Measurements from ENCODE around the gene OMA1. TPM values are rescaled to one million over a fixed set of nuclear protein-coding genes. Genes with fewer than 3 reads are reported as not detected.
"Not testable (repeated sequence)": the region's sequence is repeated elsewhere in the genome, so short reads cannot be mapped to it uniquely, and the experiment has no call there.

The OMA1 gene
- total RNA-seq, 1 donor = 30.7 TPM

DNA sequence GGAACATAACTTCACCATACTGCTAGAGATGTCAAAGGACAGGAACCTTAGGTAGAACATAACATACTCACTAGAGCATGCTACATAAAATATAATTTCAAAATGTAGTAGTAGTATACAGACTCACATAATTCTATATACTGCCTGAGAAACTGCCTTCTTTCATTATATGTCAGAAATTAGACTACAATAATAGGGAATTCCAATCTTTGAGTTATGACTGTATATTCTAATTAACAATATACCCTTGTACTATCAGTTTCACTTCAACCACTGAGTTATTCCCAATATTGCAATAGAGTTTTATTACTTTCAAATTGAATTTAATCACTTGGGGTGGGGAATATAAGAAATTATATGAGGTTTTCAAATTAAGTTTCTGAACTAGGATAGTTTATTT lies 44.0 kb downstream of the OMA1 start:
- DNase-seq (ENCODE audit: low read depth) = no peak
- TF ChIP-seq, protein P1, sequence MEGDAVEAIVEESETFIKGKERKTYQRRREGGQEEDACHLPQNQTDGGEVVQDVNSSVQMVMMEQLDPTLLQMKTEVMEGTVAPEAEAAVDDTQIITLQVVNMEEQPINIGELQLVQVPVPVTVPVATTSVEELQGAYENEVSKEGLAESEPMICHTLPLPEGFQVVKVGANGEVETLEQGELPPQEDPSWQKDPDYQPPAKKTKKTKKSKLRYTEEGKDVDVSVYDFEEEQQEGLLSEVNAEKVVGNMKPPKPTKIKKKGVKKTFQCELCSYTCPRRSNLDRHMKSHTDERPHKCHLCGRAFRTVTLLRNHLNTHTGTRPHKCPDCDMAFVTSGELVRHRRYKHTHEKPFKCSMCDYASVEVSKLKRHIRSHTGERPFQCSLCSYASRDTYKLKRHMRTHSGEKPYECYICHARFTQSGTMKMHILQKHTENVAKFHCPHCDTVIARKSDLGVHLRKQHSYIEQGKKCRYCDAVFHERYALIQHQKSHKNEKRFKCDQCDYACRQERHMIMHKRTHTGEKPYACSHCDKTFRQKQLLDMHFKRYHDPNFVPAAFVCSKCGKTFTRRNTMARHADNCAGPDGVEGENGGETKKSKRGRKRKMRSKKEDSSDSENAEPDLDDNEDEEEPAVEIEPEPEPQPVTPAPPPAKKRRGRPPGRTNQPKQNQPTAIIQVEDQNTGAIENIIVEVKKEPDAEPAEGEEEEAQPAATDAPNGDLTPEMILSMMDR (IDR thresholded peaks at IDR 0.05; ENCODE audit: insufficient read depth, low read length) = no peak
- H3K4me3 ChIP-seq (ENCODE audit: low read depth, low read length) = no peak overlapping the region

DNA sequence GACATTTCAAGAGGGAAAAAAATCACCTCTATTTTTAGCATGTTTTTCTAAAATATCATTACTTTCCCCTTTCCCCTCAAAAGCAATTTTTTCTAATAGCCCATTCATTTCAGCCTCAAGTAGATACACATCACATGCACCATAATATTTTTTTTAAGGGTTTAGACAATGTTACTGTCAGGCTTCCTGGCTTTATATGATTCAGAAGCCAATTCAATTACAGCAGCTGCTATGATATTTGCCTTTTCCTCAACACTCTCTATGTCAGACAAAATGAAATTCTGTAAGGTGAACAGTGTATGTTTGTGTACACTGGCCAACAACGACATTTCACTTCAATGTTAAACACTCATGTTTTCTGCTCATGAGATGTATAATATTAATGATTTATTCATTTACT lies 46.5 kb downstream of the OMA1 start:
- no peak for DNase-seq (ENCODE audit: low read depth)
- TF ChIP-seq, protein P1 (IDR thresholded peaks at IDR 0.05; ENCODE audit: insufficient read depth, low read length) = no peak
- H3K4me3 ChIP-seq (ENCODE audit: low read depth, low read length) = no peak overlapping the region

DNA sequence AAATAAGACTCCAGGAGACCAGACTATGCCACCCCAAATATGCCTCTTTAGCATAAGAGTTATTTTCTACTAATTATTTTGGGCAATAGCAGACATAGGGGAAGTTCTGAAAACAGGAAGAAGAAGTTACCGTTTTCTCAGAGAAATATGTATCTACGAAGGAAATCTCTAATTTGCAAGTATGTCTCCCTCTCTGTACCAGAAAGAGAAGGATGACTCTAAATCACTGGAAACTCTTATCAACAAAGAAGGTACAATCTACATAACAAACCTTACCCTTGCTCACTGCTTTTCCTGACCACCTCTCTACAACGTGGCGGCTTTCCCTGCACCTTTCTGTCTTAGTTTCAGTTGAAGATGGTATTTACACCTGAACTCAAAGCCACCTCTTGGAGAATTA lies 49.0 kb downstream of the OMA1 start:
- H3K4me3 ChIP-seq (ENCODE audit: low read depth, low read length) = no peak overlapping the region
- TF ChIP-seq, protein P1 (IDR thresholded peaks at IDR 0.05; ENCODE audit: insufficient read depth, low read length) = no peak
- DNase-seq (ENCODE audit: low read depth) = no peak

DNA sequence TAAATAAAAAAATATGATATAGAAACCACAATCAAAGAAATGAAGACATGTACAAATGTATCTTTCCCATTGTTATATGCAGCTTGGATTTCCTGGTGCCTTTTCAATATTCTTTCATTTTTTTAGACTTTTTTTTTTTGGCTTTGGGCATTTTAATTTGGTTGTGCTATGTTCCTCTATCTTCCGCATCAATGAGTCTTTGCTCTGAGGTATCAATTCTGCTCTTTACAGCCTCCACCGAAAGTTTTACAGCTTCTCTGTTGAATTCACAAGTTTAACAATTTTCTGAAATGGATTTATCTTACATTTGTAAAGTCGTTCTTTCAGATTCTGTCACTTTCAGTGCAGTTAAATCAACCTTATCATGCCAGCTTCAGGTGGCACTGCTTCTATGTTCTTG lies 50.5 kb downstream of the OMA1 start:
- H3K4me3 ChIP-seq (ENCODE audit: low read depth, low read length) = no peak overlapping the region
- TF ChIP-seq, protein P1 (IDR thresholded peaks at IDR 0.05; ENCODE audit: insufficient read depth, low read length) = no peak
- no peak for DNase-seq (ENCODE audit: low read depth)

DNA sequence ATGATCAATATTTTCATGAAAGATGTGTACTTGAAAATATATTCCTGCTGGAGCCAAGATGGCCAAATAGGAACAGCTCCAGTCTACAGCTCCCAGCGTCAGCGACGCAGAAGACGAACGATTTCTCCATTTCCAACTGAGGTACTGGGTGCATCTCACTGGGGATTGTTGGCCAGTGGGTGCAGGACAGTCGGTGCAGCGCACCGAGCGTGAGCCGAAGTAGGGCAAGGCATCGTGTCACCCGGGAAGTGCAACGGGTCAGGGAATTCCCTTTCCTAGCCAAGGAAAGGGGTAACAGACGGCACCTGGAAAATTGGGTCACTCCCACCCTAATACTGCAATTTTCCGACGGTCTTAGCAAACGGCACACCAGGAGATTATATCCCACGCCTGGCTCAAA lies 57.6 kb downstream of the OMA1 start:
- not testable (repeated sequence) for DNase-seq (ENCODE audit: low read depth); H3K4me3 ChIP-seq (ENCODE audit: low read depth, low read length)

DNA sequence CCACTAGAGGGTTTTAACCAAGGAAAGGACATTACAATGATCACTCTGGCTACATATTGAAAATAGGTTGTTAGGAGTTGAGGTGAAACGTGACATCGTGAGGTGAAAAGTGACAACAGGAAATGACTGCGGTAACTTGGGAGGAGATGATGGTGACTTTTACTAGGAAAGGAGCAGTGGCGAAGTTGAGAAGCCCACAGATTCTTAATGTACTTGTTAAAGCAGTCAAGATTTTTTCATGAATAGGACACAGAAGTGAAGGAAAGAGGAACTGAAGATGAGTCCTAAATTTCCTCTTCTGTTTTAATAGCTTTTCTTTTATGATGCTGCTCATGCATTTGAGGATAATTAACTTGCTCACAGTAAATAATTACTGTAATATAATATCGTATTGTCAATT lies 59.5 kb downstream of the OMA1 start:
- TF ChIP-seq, protein P1 (IDR thresholded peaks at IDR 0.05; ENCODE audit: insufficient read depth, low read length) = no peak
- no peak for DNase-seq (ENCODE audit: low read depth)
- no peak overlapping the region for H3K4me3 ChIP-seq (ENCODE audit: low read depth, low read length)

DNA sequence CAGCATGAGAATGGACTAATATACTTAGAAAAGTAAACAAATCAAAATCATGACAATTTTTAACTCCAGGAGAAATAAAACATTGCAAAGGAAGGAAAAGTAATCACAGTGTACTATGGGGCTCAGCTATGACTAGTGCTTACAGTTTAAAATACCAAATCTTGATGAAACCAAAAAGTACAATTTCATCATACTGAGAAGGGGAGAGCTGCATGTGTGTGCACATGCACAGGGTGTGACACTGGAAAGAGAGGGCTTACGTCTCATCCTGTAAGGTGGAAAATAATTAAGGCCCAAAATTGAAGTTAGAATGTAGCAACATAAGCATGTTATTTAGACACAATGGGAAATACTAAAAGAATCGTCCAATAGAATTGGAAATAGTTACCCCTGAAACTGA lies 64.6 kb downstream of the OMA1 start:
- TF ChIP-seq, protein P1 (IDR thresholded peaks at IDR 0.05; ENCODE audit: insufficient read depth, low read length) = no peak
- H3K4me3 ChIP-seq (ENCODE audit: low read depth, low read length) = no peak overlapping the region
- no peak for DNase-seq (ENCODE audit: low read depth)

Data from fibroblast of the aortic adventitia (primary cell).